Astrocyte (in vitro differentiated cells and primary cell): ENCODE results near the gene KRT12.

Experiments
- CTCF ChIP-seq: IDR thresholded peaks from 2 replicates; pipeline ENCODE4 v1.5.1; 2011; ENCODE audit warnings: low read depth, mild to moderate bottlenecking, inconsistent platforms, low read length, moderate library complexity; ENCODE audit not compliant: insufficient read depth
- EZH2 ChIP-seq: IDR thresholded peaks from 2 replicates; pipeline ENCODE4 v1.6.1; 2012; ENCODE audit warnings: mild to moderate bottlenecking, low read length, inconsistent platforms; ENCODE audit not compliant: insufficient read depth

- TF ChIP-seq CTCF (no peak), EZH2 (no peak)
These were observed 25.8 kb downstream of the KRT12 start for GRCh38 chr17:40841246-40841645.
